Measurements from ENCODE around the gene LMF1.

DNA sequence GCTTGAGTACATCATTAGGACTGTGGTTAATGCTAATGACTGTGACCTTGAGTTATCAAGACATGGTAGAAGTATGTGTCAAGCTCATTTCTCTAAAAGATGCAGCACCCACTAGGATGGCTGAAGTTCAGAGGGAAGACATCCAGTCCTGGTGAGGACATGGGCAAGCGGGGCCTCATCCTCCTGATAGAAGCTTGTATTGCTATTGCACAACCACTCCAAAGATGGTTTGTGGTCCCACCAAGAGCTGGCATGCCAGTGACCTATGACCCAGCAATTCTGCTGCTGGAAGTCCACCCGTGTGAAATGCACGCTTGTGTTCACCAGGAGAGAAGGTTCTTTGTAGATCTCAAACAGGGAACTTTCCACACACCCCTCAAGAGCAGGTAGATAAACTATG lies 25.0 kb upstream of the LMF1 start:
- TF ChIP-seq, protein P1, sequence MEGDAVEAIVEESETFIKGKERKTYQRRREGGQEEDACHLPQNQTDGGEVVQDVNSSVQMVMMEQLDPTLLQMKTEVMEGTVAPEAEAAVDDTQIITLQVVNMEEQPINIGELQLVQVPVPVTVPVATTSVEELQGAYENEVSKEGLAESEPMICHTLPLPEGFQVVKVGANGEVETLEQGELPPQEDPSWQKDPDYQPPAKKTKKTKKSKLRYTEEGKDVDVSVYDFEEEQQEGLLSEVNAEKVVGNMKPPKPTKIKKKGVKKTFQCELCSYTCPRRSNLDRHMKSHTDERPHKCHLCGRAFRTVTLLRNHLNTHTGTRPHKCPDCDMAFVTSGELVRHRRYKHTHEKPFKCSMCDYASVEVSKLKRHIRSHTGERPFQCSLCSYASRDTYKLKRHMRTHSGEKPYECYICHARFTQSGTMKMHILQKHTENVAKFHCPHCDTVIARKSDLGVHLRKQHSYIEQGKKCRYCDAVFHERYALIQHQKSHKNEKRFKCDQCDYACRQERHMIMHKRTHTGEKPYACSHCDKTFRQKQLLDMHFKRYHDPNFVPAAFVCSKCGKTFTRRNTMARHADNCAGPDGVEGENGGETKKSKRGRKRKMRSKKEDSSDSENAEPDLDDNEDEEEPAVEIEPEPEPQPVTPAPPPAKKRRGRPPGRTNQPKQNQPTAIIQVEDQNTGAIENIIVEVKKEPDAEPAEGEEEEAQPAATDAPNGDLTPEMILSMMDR (optimal IDR thresholded peaks at IDR 0.05 in 1 of 3, IDR thresholded peaks at IDR 0.05 in 1 of 3, conservative IDR thresholded peaks at IDR 0.05 in 1 of 3; ENCODE audit: extremely low read depth in 1 of 3, insufficient read depth in 2 of 3, low read length in 3 of 3) = no peak
- no peak for TF ChIP-seq EZH2 (IDR thresholded peaks at IDR 0.05; ENCODE audit: low read length)

Measured in keratinocyte (primary cell).